Hepatocyte (in vitro differentiated cells): Measurements from ENCODE around the gene CCDC34. TPM values are rescaled to one million over a fixed set of nuclear protein-coding genes. Genes with fewer than 3 reads are reported as not detected.

ENCODE experiments used
- DNase-seq: peaks from one replicate; pipeline ENCODE4 v3.0.0-alpha.2; 2016; ENCODE audit warnings: low spot score
- H2AFZ ChIP-seq: fragments of 200-600 bp; sonication (generic); 2 replicates; pipeline ENCODE4 v1.6.0; 2016; ENCODE audit warnings: antibody characterized with exemption, mild to moderate bottlenecking
- H3K27ac ChIP-seq: fragments of 200-600 bp; sonication (generic); 2 replicates; pipeline ENCODE4 v1.5.1; 2016; ENCODE audit warnings: mild to moderate bottlenecking
- H3K27me3 ChIP-seq: fragments of 200-600 bp; sonication (generic); 2 replicates; pipeline ENCODE4 v1.6.1; 2016
- H3K36me3 ChIP-seq: fragments of 200-600 bp; sonication (generic); replicated peaks from 2 replicates; pipeline ENCODE4 v1.5.1; 2016; ENCODE audit warnings: low read depth; ENCODE audit not compliant: insufficient read depth
- H3K4me1 ChIP-seq: fragments of 200-600 bp; sonication (generic); 2 replicates; pipeline ENCODE4 v1.5.1; 2016; ENCODE audit warnings: mild to moderate bottlenecking, moderate library complexity; ENCODE audit not compliant: insufficient read depth
- H3K4me2 ChIP-seq: fragments of 200-600 bp; sonication (generic); 2 replicates; pipeline ENCODE4 v1.6.0; 2016
- H3K4me3 ChIP-seq: fragments of 200-600 bp; sonication (generic); 2 replicates; pipeline ENCODE4 v1.5.1; 2016; ENCODE audit warnings: mild to moderate bottlenecking
- H3K79me2 ChIP-seq: fragments of 200-600 bp; sonication (generic); 2 replicates; pipeline ENCODE4 v1.6.0; 2017; ENCODE audit warnings: mild to moderate bottlenecking
- H3K9me2 ChIP-seq: fragments of 200-600 bp; sonication (generic); replicated peaks from 2 replicates; pipeline ENCODE4 v1.6.0; 2017; ENCODE audit warnings: mild to moderate bottlenecking; ENCODE audit not compliant: insufficient read depth
- H3K9me3 ChIP-seq: fragments of 200-600 bp; sonication (generic); 2 replicates; pipeline ENCODE4 v1.5.1; 2016; ENCODE audit warnings: low read depth, mild to moderate bottlenecking
- H4K20me1 ChIP-seq: fragments of 200-600 bp; sonication (generic); 2 replicates; pipeline ENCODE4 v1.6.0; 2016; ENCODE audit warnings: mild to moderate bottlenecking; ENCODE audit not compliant: insufficient read depth, poor library complexity, severe bottlenecking
- CTCF ChIP-seq: fragments of 200-600 bp; sonication (generic); IDR thresholded peaks from 2 replicates; pipeline ENCODE4 v1.5.1; 2016; ENCODE audit warnings: antibody characterized with exemption, mild to moderate bottlenecking; ENCODE audit not compliant: poor library complexity
- EZH2 ChIP-seq: fragments of 200-600 bp; sonication (generic); IDR thresholded peaks from 2 replicates; pipeline ENCODE4 v1.6.1; 2016; ENCODE audit warnings: antibody characterized with exemption, mild to moderate bottlenecking, borderline replicate concordance
- EZH2phosphoT487 ChIP-seq: fragments of 200-600 bp; sonication (generic); IDR thresholded peaks from one replicate; pipeline ENCODE4 v1.6.1; 2018; ENCODE audit warnings: antibody characterized with exemption, mild to moderate bottlenecking, low read depth, moderate library complexity; ENCODE audit not compliant: unreplicated experiment, severe bottlenecking
- WGBS: methylation state at CpG from one replicate; pipeline ENCODE4 v1.1.6; 2016; ENCODE audit warnings: low lambda C conversion rate; ENCODE audit errors: missing lambda C conversion rate; 5-methylcytosine and 5-hydroxymethylcytosine counted together
- polyA plus RNA-seq: library from polyadenylated mRNA; unstranded; fragments of >200 nt; fragmentation: Nextera tagmentation; extraction: Ambion mirVana; gene quantifications from 2 replicates; pipeline ENCODE4 v1.2.1, GENCODE V29; 2016
- total RNA-seq: library from RNA; depleted of rRNA; stranded (reverse); fragments of >200 nt; gene quantifications from 2 replicates; pipeline ENCODE4 v1.2.3, GENCODE V29; 2014

The CCDC34 gene
- total and polyA plus RNA-seq, 2 experiments from 2014 or later = 6.0 to 7.5 TPM

GRCh38 chr11:27291954-27292636 lies 70.9 kb downstream of the CCDC34 start:
- Histone ChIP-seq H3K4me1 (peaks cover 28% of the 10 kb centered on the region), H2AFZ (peak overlapping the region; percentile 7), H3K4me2 (peak overlapping the region; percentile 64), H3K79me2 (no peaks in the 10 kb centered on the region), H4K20me1 (no peaks in the 10 kb centered on the region), H3K27ac (peak overlapping the region; percentile 95), H3K36me3 (no peaks in the 10 kb centered on the region), H3K27me3 (no peaks in the 10 kb centered on the region), H3K4me3 (no peak overlapping the region), H3K9me3 (no peaks in the 10 kb centered on the region), H3K9me2 (no peaks in the 10 kb centered on the region)
- WGBS = 53% methylated on average over 5 of the region's 5 CpGs
- DNase-seq = peak; percentile 63
- no peak for TF ChIP-seq EZH2
- TF ChIP-seq CTCF = no peak
- TF ChIP-seq EZH2phosphoT487 = no peak

DNA sequence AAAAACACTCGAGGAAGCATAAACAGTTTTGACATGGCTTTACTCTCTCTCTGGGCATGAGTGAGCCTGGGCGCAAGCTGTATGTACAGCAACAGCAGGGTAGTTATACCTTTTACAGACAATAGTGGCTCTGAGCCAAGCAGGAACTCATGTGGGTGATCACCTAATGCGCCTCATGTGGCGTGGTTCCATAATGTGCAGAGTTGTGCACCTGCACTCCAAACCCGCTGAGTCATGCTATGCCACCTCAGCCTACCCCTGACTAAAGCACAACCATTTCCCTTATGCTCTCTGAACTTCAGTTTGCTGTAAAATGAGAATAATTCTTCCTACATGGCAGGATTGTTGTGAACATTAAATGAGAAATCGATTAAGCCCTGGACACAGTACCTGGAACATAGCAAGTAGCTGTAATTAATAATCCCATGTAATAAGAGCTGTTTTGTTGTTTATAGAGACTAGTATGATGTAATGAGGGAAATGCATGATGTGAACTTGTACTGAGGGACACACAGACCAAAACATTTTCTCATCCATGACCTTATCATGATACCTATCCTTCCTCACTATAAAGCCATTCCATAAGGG lies 71.6 kb downstream of the CCDC34 start:
- DNase-seq = peak; percentile 28
- H3K9me3 ChIP-seq = no peaks in the 10 kb centered on the region
- peak overlapping the region; percentile 7 for H2AFZ ChIP-seq
- H3K4me3 ChIP-seq = no peak overlapping the region
- peak overlapping the region; percentile 95 for H3K27ac ChIP-seq
- H3K9me2 ChIP-seq = no peaks in the 10 kb centered on the region
- no peaks in the 10 kb centered on the region for H3K27me3 ChIP-seq
- no peaks in the 10 kb centered on the region for H3K36me3 ChIP-seq
- peak overlapping the region; percentile 64 for H3K4me2 ChIP-seq
- TF ChIP-seq EZH2phosphoT487 (no peak), CTCF (no peak), EZH2 (no peak)
- no peaks in the 10 kb centered on the region for H4K20me1 ChIP-seq
- 97% methylated on average over 6 of the region's 6 CpGs for WGBS
- no peaks in the 10 kb centered on the region for H3K79me2 ChIP-seq
- peaks cover 28% of the 10 kb centered on the region for H3K4me1 ChIP-seq

DNA sequence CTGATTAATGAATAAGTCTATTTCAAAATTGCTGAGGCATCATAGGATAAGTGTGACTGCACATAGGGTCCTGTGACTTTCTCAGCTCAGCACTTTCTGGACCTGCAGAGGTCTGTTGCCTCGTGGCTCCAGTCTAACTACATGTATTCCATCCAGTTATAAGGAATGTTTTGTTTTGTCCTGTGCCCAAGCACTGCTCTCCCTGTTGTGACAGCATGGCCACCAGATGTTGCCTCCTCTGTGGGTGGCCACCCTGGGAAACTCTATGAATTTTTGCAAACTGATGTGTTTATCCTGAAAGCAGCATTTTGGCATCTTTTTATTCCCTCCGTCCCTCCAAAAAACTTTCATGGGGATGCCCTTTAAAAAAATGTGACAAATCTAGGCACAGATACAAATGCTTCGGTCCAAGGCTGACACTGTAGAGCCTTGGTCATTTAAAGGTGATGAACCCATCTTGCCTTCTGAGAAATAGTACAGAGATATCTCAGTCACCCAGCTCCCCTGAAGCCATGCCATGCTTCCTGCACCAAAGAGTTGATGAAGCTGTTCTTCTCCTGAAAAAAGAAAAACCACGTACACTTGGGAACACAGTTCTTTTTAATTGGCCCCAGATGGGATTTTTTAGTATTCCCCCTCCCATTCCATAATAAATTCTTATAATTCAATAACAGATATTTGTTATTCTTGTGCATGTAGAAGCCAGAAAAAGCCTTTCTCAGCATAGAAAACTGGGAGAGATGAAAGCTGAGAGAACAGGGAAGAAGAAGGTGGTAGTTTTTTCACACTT lies 72.6 kb downstream of the CCDC34 start:
- Histone ChIP-seq H3K4me1 (peaks cover 28% of the 10 kb centered on the region), H3K79me2 (no peaks in the 10 kb centered on the region), H2AFZ (no peak overlapping the region), H3K9me3 (no peaks in the 10 kb centered on the region), H3K9me2 (no peaks in the 10 kb centered on the region), H3K4me3 (no peak overlapping the region), H4K20me1 (no peaks in the 10 kb centered on the region), H3K27me3 (no peaks in the 10 kb centered on the region), H3K27ac (peak overlapping the region; percentile 95), H3K4me2 (no peak overlapping the region), H3K36me3 (no peaks in the 10 kb centered on the region)
- DNase-seq = no peak
- no peak for TF ChIP-seq CTCF
- no peak for TF ChIP-seq EZH2phosphoT487
- no peak for TF ChIP-seq EZH2
- WGBS = 63% methylated on average over 4 of the region's 4 CpGs

Other genes starting within 250 kb of the CCDC34 start
- gene LGR4, start 109.6 kb upstream of the CCDC34 start, total RNA-seq = 108 and 115 TPM in 2 replicates
- 27.2 and 30.1 TPM in 2 replicates for gene LGR4, start 109.6 kb upstream of the CCDC34 start, polyA plus RNA-seq
- gene LIN7C, start 143.6 kb upstream of the CCDC34 start, total RNA-seq = 52.9 and 55.5 TPM in 2 replicates
- 22.4 and 23.5 TPM in 2 replicates for gene LIN7C, start 143.6 kb upstream of the CCDC34 start, polyA plus RNA-seq